GM23248 (cell line): Measurements from ENCODE around the gene PPP2R1B. TPM values are rescaled to one million over a fixed set of nuclear protein-coding genes. Genes with fewer than 3 reads are reported as not detected.

ENCODE experiments used
- DNase-seq: peaks from one replicate; pipeline ENCODE4 v3.0.0-alpha.2; 2015
- H2AFZ ChIP-seq: fragments of 200-600 bp; sonication (generic); 2 replicates; pipeline ENCODE4 v1.6.1; 2016; ENCODE audit warnings: antibody characterized with exemption
- H3F3A ChIP-seq: fragments of 200-600 bp; sonication (generic); 2 replicates; pipeline ENCODE4 v1.6.1; 2016; ENCODE audit warnings: mild to moderate bottlenecking, antibody characterized with exemption, mixed run types; ENCODE audit not compliant: insufficient read depth
- H3K27ac ChIP-seq: fragments of 200-600 bp; sonication (generic); 2 replicates; pipeline ENCODE4 v1.5.1; 2016; ENCODE audit warnings: mild to moderate bottlenecking
- H3K27me3 ChIP-seq: fragments of 200-600 bp; sonication (generic); replicated peaks from 2 replicates; pipeline ENCODE4 v1.6.1; 2016; ENCODE audit warnings: mild to moderate bottlenecking; ENCODE audit not compliant: insufficient read depth
- H3K36me3 ChIP-seq: fragments of 200-600 bp; sonication (generic); 2 replicates; pipeline ENCODE4 v1.6.1; 2016; ENCODE audit warnings: low read depth, mild to moderate bottlenecking
- H3K4me1 ChIP-seq: fragments of 200-600 bp; sonication (generic); 2 replicates; pipeline ENCODE4 v1.6.1; 2016; ENCODE audit warnings: mild to moderate bottlenecking; ENCODE audit not compliant: insufficient read depth
- H3K4me2 ChIP-seq: fragments of 200-600 bp; sonication (generic); one replicate; pipeline ENCODE4 v1.6.1; 2016; ENCODE audit warnings: mild to moderate bottlenecking; ENCODE audit not compliant: unreplicated experiment
- H3K4me3 ChIP-seq: fragments of 200-600 bp; sonication (generic); 2 replicates; pipeline ENCODE4 v1.5.1; 2016; ENCODE audit warnings: mild to moderate bottlenecking
- H3K79me2 ChIP-seq: fragments of 200-600 bp; sonication (generic); 2 replicates; pipeline ENCODE4 v1.6.1; 2016; ENCODE audit warnings: mild to moderate bottlenecking; ENCODE audit not compliant: insufficient read depth
- H3K9ac ChIP-seq: fragments of 200-600 bp; sonication (generic); 2 replicates; pipeline ENCODE4 v1.6.1; 2016; ENCODE audit warnings: mild to moderate bottlenecking
- H3K9me2 ChIP-seq: fragments of 200-600 bp; sonication (generic); 2 replicates; pipeline ENCODE4 v1.6.1; 2016; ENCODE audit warnings: mixed run types, mild to moderate bottlenecking, moderate library complexity; ENCODE audit not compliant: insufficient read depth
- H3K9me3 ChIP-seq: fragments of 200-600 bp; sonication (generic); one replicate; pipeline ENCODE4 v1.6.1; 2017; ENCODE audit warnings: low read depth
- H4K20me1 ChIP-seq: fragments of 200-600 bp; sonication (generic); 2 replicates; pipeline ENCODE4 v1.6.0; 2016; ENCODE audit not compliant: insufficient read depth
- EZH2 ChIP-seq: fragments of 200-600 bp; sonication (generic); IDR thresholded peaks from 2 replicates; pipeline ENCODE4 v1.6.1; 2018; ENCODE audit warnings: antibody characterized with exemption, mild to moderate bottlenecking; ENCODE audit not compliant: insufficient read depth, poor library complexity, severe bottlenecking
- EZH2phosphoT487 ChIP-seq: fragments of 200-600 bp; sonication (generic); IDR thresholded peaks from 2 replicates; pipeline ENCODE4 v1.6.1; 2018; ENCODE audit warnings: antibody characterized with exemption, moderate library complexity, mild to moderate bottlenecking, low read depth; ENCODE audit not compliant: insufficient read depth
- WGBS, 2 experiments: methylation state at CpG; one replicate each; pipeline ENCODE4 v1.1.6; 2015 to 2017; ENCODE audit warnings: low lambda C conversion rate in 2 of 2, low coverage in 1 of 2; ENCODE audit errors: missing lambda C conversion rate in 2 of 2; 5-methylcytosine and 5-hydroxymethylcytosine counted together
- in situ Hi-C: fragments of 300-500 bp; cut with MboI; formaldehyde crosslinking; loops from 2 replicates; pipeline ENCODE4 v1.15.0; 2020
- polyA plus RNA-seq: library from polyadenylated mRNA; unstranded; fragments of >200 nt; fragmentation: Nextera tagmentation; extraction: Ambion mirVana; gene quantifications from 2 replicates; pipeline ENCODE4 v1.2.1, GENCODE V29; 2016
- total RNA-seq: library from RNA; depleted of rRNA; stranded (reverse); fragments of >200 nt; shearing (Covaris generic); gene quantifications from 2 replicates; pipeline ENCODE4 v1.2.3, GENCODE V29; 2014

The PPP2R1B gene
- total and polyA plus RNA-seq, 2 experiments from 2014 or later = 25.1 to 26.2 TPM

GRCh38 chr11:111731821-111732220, 34.4 kb downstream of the PPP2R1B start:
- Histone ChIP-seq H3K79me2 (no peaks in the 10 kb centered on the region), H3K4me3 (no peak overlapping the region), H3K9ac (no peak overlapping the region), H3K27me3 (no peaks in the 10 kb centered on the region), H3K9me3 (no peaks in the 10 kb centered on the region), H4K20me1 (no peaks in the 10 kb centered on the region), H3K4me1 (peaks cover 41% of the 10 kb centered on the region), H3K27ac (no peak overlapping the region), H3K4me2 (no peak overlapping the region), H2AFZ (no peak overlapping the region), H3K9me2 (no peaks in the 10 kb centered on the region), H3F3A (peaks cover 42% of the 10 kb centered on the region), H3K36me3 (no peaks in the 10 kb centered on the region)
- in situ Hi-C loops = no loop called here
- TF ChIP-seq EZH2 = no peak
- no peak for TF ChIP-seq EZH2phosphoT487
- 78 to 83% methylated on average over 5 of the region's 5 CpGs for WGBS, 2 experiments
- DNase-seq = no peak

DNA sequence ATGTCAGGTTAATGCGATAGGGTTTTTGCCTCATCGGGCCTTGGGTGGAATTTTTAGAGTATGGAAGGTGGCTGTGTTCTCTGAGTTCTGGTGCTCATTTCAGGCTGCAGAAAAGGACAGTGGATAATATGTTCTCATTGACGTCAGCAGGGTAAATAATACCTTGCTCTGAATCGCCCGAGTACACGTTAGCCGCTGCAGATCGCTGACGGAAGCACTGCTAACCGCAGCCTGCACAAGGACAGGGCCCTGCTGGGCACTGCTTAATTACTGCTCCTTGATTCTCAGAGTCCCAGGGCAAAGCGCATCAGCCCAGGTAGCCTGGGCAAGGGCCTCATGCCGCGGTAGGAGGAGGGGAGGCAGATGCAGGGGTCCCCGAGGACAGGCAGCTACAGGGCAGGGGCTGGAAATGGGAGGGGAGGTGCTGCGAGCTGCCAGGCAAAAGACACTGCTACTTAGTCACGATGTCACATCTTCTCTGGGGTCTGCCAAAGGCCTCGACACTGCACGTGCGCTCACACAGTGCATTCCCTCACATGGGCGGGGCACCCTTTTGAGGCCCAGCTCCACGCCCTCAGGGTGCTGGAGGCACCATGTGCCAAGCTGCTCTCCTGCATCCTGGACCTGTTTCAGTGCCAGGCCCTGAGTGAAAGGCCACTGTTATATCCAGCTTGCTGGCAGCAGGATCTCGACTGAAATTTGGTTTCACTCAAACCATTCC, 35.2 kb downstream of the PPP2R1B start:
- WGBS, 2 experiments = 74 to 77% methylated on average over 20 to 22 of the region's 22 CpGs
- in situ Hi-C loops = no loop called here
- Histone ChIP-seq H3K9me3 (no peaks in the 10 kb centered on the region), H3K9ac (no peak overlapping the region), H3K27ac (no peak overlapping the region), H3F3A (peaks cover 34% of the 10 kb centered on the region), H3K79me2 (no peaks in the 10 kb centered on the region), H3K4me3 (no peak overlapping the region), H3K4me1 (peaks cover 33% of the 10 kb centered on the region), H2AFZ (no peak overlapping the region), H3K27me3 (no peaks in the 10 kb centered on the region), H4K20me1 (no peaks in the 10 kb centered on the region), H3K4me2 (no peak overlapping the region), H3K9me2 (no peaks in the 10 kb centered on the region), H3K36me3 (peaks cover 4% of the 10 kb centered on the region; the same call in 1 of the 2 replicates)
- TF ChIP-seq EZH2 (no peak), EZH2phosphoT487 (no peak)
- DNase-seq = peak; percentile 51

- no peak overlapping the region for H3K27ac ChIP-seq
- no peaks in the 10 kb centered on the region for H3K27me3 ChIP-seq
- TF ChIP-seq EZH2phosphoT487 (no peak), EZH2 (no peak)
- peaks cover 39% of the 10 kb centered on the region for H3F3A ChIP-seq
- no peak for DNase-seq
- H3K36me3 ChIP-seq = peaks cover 8% of the 10 kb centered on the region
- no peak overlapping the region for H3K4me3 ChIP-seq
- no peak overlapping the region for H2AFZ ChIP-seq
- H3K9ac ChIP-seq = no peak overlapping the region
- H3K4me2 ChIP-seq = no peak overlapping the region
- no peaks in the 10 kb centered on the region for H3K9me3 ChIP-seq
- in situ Hi-C loops = no loop called here
- H4K20me1 ChIP-seq = no peaks in the 10 kb centered on the region
- H3K9me2 ChIP-seq = no peaks in the 10 kb centered on the region
- peaks cover 25% of the 10 kb centered on the region for H3K4me1 ChIP-seq
- no peaks in the 10 kb centered on the region for H3K79me2 ChIP-seq
- 78 to 86% methylated on average over 9 of the region's 9 CpGs for WGBS, 2 experiments
These were observed 36.3 kb downstream of the PPP2R1B start for GRCh38 chr11:111729831-111730311.

- Histone ChIP-seq H3K27me3 (no peaks in the 10 kb centered on the region), H3K36me3 (peaks cover 10% of the 10 kb centered on the region), H4K20me1 (no peaks in the 10 kb centered on the region), H3K4me3 (no peak overlapping the region), H2AFZ (no peak overlapping the region), H3K9me2 (no peaks in the 10 kb centered on the region), H3K27ac (no peak overlapping the region), H3K9ac (no peak overlapping the region), H3K4me2 (no peak overlapping the region), H3K4me1 (peaks cover 19% of the 10 kb centered on the region), H3F3A (peaks cover 33% of the 10 kb centered on the region), H3K9me3 (no peaks in the 10 kb centered on the region), H3K79me2 (no peaks in the 10 kb centered on the region)
- 89 to 90% methylated on average over 10 of the region's 10 CpGs for WGBS, 2 experiments
- TF ChIP-seq EZH2 (no peak), EZH2phosphoT487 (no peak)
- in situ Hi-C loops = no loop called here
- DNase-seq = no peak
These were observed 36.9 kb downstream of the PPP2R1B start for GRCh38 chr11:111729071-111729830.
